Muscle layer of duodenum (tissue), 2 donors: Measurements from ENCODE around the gene IFITM10.

Experiments used
- H3K27ac ChIP-seq: one replicate; pipeline ENCODE4 v1.7.0; 2013; ENCODE audit warnings: mild to moderate bottlenecking, low read length
- H3K27me3 ChIP-seq: one replicate; pipeline ENCODE4 v1.7.0; 2013; ENCODE audit warnings: low read depth, mild to moderate bottlenecking, control low read depth, low read length
- H3K36me3 ChIP-seq, 2 donors: one replicate each; pipeline ENCODE4 v1.7.0; 2013; ENCODE audit warnings: low read length in 2 of 2, control low read depth in 1 of 2, mild to moderate bottlenecking in 1 of 2; ENCODE audit not compliant: insufficient read depth in 2 of 2, control insufficient read depth in 1 of 2
- H3K4me1 ChIP-seq, 2 donors: one replicate each; pipeline ENCODE4 v1.7.0; 2013; ENCODE audit warnings: low read length in 2 of 2, mild to moderate bottlenecking in 2 of 2, control low read depth in 1 of 2, moderate library complexity in 1 of 2; ENCODE audit not compliant: insufficient read depth in 2 of 2, control insufficient read depth in 1 of 2
- H3K4me3 ChIP-seq, 2 donors: one replicate each; pipeline ENCODE4 v1.7.0; 2013; ENCODE audit warnings: low read length in 2 of 2, low read depth in 1 of 2, mild to moderate bottlenecking in 1 of 2
- H3K9me3 ChIP-seq, 2 donors: one replicate each; pipeline ENCODE4 v1.7.0; 2013; ENCODE audit warnings: low read length in 2 of 2, control low read depth in 1 of 2, mild to moderate bottlenecking in 1 of 2; ENCODE audit not compliant: control insufficient read depth in 1 of 2
- donor health status: healthy.

Gene IFITM10

DNA sequence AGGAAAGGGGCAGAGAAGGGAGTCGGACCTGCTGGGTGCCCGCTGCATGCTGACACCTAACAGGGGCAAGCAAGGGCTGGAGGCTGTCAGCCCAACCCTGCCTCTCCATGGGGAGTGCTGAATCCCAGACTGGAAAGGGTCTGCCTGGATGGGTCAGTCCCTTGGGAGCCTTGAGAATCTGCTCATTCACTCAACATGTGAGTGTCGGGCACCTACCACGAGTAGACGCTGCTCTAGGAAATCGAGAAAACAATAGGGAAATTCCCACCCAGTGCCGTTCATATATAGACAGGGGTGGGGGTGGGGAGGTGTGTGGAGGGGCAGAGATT lies 17.7 kb upstream of the IFITM10 start:
- Histone ChIP-seq H3K27ac (no peak overlapping the region), H3K4me1 (peaks cover 0 to 15% of the 10 kb centered on the region in 2 donors)

DNA sequence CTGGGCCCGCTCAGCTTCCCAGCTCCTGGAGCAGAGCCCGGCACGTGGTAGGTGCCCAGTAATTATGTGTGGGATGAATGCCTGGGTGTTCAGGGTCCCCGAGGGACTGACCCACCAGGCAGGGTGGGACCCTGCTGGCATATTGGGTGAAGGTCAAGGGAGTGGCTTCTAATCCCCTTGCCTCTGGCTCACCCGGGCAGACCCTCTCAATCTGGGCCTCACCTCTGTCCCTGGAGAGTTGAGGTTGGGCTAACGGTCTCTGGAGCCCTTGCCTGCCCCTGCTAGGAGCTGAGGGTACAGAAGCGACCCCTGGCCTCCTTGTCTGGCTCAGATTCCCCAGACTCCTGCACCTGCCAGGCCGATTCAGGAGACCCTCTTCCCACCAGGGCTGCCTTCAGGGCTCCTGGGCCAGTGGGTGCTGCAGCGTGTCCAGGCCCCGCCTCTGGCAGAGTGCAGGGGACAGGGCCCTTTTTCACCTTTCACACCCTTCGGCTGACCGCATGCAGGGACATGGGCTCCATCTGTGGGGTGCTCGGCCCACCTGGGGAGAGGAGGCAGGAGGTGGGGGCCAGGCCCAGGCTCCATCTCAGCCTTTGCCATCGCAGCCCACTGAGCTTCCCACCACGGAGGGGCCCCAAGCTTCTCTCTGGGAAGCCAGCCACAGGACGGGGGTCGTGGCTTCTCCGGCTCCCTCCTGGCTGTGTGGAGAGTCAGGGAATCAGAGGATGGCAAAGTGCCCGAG lies 17.2 kb upstream of the IFITM10 start:
- H3K27ac ChIP-seq, result no peak overlapping the region

More for the DNA sequence above, 17.7 kb upstream of the IFITM10 start:
- H3K4me3 ChIP-seq, result no peak overlapping the region
- no peaks in the 10 kb centered on the region for H3K36me3 ChIP-seq
- H3K27me3 ChIP-seq, result no peaks in the 10 kb centered on the region
- no peaks in the 10 kb centered on the region for H3K9me3 ChIP-seq

DNA sequence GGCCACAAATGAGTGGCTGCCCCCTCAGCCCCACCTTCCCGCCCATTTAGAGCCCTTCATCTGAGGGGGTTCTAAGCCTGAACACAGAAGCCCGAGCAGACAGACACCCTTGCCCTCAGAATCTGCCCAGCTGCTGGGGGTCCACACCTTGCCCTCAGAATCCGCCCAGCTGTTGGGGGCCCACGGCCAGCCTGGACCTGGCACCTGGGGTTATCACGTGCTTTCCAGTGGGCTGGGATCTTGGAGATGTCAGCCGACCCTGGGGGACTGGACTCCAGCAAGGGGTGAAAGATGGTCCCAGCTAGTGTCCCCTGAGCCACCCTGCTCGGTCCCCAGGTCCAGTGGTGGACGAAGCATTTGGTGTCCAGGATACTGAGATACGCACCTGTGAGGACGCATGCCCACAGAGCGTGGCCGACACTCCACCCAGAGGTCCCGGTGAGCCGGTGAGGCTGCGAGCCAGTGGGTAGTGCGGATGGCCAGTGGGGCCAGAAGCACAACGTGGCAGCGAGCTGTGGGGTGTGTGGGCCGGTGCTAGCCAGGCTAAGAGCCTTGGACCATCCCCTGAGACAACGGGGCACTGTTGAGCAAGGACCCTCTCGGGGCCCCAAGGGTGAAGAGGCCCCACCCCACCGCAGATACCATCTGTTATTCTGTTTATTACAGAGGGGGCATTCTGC lies 16.5 kb upstream of the IFITM10 start:
- H3K27me3 ChIP-seq, result no peaks in the 10 kb centered on the region
- H3K9me3 ChIP-seq, result no peaks in the 10 kb centered on the region
- H3K27ac ChIP-seq, result no peak overlapping the region
- no peaks in the 10 kb centered on the region for H3K36me3 ChIP-seq
- H3K4me3 ChIP-seq, result no peak overlapping the region
- H3K4me1 ChIP-seq, result peaks cover 4 to 19% of the 10 kb centered on the region in 2 donors

More for the DNA sequence above, 17.2 kb upstream of the IFITM10 start:
- Histone ChIP-seq H3K4me3 (no peak overlapping the region), H3K27me3 (no peaks in the 10 kb centered on the region), H3K4me1 (peaks cover under 1 to 17% of the 10 kb centered on the region in 2 donors), H3K36me3 (no peaks in the 10 kb centered on the region), H3K9me3 (no peaks in the 10 kb centered on the region)

DNA sequence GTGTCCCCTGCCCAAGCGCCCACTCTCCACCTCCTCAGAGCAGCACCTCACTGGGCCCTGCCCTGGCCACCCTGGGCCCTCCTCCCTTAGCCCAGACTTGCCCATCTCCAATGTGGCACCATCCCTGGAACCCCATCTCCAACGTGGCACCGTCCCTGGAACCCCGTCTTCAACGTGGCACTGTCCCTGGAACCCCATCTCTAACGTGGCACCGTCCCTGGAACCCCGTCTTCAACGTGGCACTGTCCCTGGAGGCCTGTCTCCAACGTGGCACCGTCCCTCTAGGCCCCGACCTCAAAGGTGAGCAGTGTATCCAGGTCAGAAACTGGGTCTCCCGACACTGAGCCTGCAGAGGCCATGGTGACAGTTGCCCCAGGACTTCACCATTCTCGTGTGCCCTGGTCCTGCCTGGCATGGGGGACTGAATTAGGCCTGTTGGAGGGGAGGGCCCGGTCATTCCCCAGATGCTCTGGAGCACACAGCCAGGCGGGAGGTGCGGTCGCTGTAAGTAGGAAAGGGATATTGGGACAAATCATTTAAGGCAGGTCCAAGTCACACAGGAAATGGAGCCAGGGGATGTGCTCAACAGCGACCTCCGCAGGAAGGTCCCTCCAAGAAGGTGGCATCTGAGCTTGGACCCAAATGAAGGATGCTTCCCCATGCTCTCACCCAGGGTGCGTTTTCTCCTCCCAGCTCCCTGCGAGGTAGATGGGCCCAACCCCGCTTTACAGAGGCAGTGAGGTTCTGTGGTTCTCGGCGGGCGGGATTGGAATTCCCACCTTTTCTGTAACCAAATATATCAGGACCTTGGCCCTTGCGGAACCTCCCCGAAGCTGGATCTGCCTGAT lies 15.7 kb upstream of the IFITM10 start:
- peaks cover 4 to 27% of the 10 kb centered on the region in 2 donors for H3K4me1 ChIP-seq
- H3K27ac ChIP-seq, result no peak overlapping the region
- H3K36me3 ChIP-seq, result peaks cover 2% of the 10 kb centered on the region in 2 donors
- no peaks in the 10 kb centered on the region for H3K27me3 ChIP-seq
- no peak overlapping the region for H3K4me3 ChIP-seq
- no peaks in the 10 kb centered on the region for H3K9me3 ChIP-seq

DNA sequence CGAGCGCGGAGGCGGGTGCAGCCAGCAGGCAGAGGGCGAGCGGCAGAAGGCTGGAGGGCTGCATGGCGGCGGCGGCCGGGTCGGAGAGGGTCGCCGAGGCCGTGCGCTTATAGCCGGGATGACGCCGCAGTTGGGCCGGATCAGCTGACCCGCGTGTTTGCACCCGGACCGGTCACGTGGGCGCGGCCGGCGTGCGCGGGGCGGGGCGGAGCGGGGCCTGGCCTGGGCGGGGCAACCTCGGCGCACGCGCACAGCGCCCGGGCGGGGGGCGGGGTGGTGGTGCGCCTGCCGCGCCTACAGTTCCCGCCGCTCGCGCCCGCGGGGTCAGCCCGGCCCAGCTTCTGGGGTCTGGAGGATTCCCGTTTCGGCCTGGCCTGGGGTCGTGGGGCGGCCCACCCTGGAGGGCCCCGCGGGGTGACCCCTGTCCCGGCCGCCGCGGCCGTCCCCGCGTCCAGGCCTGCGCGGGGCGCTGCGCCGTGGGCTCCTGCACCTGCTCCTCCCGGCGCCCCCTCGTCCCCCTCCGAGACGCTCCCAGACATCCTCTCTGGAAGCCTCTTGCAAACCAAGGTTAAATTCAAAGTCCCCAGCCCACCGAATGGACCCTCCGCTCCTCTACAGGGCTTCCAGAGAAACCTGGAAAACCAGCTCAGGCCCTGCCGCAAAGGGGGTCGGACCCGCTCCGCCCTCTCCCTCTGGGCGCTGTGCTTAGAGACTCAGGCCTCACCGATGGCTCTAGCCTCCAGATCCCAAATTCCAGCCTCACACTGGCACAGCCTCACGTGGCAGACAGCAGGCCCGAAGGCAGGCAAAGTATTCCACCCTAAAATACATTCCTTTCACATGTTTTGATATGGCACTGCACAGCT lies 13.6 kb upstream of the IFITM10 start, which contains the start of gene CTSD:
Gene CTSD, minus strand, starts transcription at position 132 of the 866 bp plus-strand sequence. Its CDS starts 68 bp downstream, at position 64.
- Histone ChIP-seq H3K27me3 (no peaks in the 10 kb centered on the region), H3K27ac (peak within 1 kb of the TSS; percentile 79), H3K4me3 (peak within 1 kb of the TSS; percentile 72 to 97), H3K36me3 (peaks cover 4 to 21% of the 10 kb centered on the region in 2 donors), H3K4me1 (peaks cover 4 to 44% of the 10 kb centered on the region in 2 donors), H3K9me3 (no peaks in the 10 kb centered on the region)

DNA sequence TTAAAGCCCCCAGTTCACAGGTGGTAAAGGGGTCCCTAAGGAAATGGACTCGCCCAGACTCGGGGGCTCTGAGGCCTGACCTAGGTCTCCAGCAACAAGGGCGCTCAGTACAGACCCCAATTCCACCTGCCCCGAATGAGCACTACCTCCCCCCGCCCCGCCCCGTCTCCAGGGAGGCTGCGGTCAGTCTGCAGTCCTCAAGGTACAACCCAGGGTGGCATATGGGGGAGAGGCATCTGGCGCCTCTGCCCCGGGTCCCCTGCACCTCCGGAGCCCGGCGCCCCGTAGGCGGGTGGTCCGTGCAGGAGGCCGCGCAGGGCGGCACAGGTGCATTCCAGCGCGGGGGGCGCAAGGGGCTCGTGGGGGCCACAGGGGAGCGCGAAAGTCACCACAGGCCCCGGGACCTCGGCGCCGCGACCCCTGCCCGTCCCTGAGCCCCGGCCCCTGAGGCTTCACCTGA lies 13.0 kb upstream of the IFITM10 start:
- H3K9me3 ChIP-seq, result no peaks in the 10 kb centered on the region
- peaks cover 4 to 27% of the 10 kb centered on the region in 2 donors for H3K36me3 ChIP-seq
- H3K27ac ChIP-seq, result peak overlapping the region; percentile 79
- no peaks in the 10 kb centered on the region for H3K27me3 ChIP-seq
- H3K4me3 ChIP-seq, result peak overlapping the region; percentile 72 to 97
- H3K4me1 ChIP-seq, result peaks cover 4 to 49% of the 10 kb centered on the region in 2 donors

DNA sequence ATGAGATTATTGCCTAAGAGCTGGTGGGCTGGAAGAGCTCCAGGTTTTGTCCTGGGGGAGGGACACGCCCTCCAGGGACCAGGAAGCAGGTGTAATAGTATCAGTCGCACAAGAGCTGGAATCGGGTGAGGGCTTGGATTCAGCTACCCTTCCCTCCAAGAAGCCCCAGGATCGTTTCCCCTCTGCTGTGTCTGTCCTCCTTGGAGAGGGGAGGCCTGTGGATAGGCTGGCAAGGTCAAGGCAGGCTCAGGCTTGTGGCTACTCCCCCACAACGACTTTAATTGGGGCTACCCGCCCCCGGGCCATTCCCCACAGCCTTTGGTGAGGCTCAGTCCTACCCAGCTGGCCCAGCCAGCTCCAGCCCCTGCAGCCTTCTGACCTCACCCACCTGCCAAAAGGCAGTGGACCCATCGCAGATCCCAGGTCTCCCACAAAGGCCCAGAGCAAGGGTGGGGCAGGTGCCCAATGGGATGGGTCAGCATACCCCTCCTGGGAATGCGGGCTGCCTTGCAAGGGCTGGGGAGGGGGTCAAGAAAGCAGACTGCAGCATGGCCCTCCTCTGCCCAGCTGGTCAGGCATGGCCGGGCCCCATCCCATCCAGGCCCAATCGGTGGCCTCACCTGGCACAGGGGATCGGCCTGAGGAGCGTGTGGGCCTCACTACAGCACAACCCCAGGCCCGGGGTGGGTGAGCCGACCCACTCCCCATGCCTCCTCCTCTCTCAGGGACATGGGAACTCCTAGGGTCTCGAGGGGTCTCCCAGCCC lies 12.3 kb upstream of the IFITM10 start:
- peak overlapping the region; percentile 79 for H3K27ac ChIP-seq
- H3K36me3 ChIP-seq, result peaks cover 4 to 28% of the 10 kb centered on the region in 2 donors
- peaks cover 4 to 53% of the 10 kb centered on the region in 2 donors for H3K4me1 ChIP-seq
- H3K9me3 ChIP-seq, result no peaks in the 10 kb centered on the region
- H3K27me3 ChIP-seq, result no peaks in the 10 kb centered on the region
- peak overlapping the region; percentile 72 to 97 for H3K4me3 ChIP-seq

DNA sequence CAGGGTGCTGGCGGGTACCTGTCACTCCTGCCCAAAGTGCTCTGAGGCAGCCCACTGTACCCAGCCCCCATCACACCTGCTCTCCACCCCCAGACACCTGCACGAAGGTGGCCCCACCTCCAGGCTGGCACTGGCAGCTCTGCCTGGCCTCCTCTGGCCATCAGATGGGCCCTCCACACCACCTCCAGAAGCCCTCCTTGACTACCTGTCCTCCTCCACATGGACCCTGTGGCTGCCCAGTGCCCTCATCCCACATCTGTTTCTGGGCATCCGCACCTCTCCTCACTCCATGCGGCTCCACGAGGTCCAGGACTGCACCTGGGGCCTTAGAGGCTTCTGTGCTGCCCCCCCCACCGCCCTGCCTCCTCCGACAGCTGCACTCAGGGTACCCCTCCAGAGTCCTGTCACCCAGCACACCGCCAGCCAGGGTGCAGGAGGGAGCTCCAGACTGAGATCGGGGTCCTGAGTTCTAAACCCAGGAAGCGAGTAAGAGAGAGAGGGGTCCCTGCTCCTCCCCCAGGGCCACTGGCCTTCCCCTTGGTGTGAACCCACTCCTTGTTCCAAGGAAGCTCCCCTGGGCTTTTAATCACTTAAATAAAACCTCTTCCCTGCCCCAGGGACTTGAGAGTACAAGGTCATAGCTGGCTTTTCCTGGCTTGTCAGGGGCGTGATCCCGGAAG lies 11.6 kb upstream of the IFITM10 start:
- peaks cover 8 to 35% of the 10 kb centered on the region in 2 donors for H3K36me3 ChIP-seq
- H3K27me3 ChIP-seq, result no peaks in the 10 kb centered on the region
- peaks cover 4 to 56% of the 10 kb centered on the region in 2 donors for H3K4me1 ChIP-seq
- no peaks in the 10 kb centered on the region for H3K9me3 ChIP-seq
- peak overlapping the region; percentile 79 for H3K27ac ChIP-seq
- peak overlapping the region; percentile 72 to 97 for H3K4me3 ChIP-seq

DNA sequence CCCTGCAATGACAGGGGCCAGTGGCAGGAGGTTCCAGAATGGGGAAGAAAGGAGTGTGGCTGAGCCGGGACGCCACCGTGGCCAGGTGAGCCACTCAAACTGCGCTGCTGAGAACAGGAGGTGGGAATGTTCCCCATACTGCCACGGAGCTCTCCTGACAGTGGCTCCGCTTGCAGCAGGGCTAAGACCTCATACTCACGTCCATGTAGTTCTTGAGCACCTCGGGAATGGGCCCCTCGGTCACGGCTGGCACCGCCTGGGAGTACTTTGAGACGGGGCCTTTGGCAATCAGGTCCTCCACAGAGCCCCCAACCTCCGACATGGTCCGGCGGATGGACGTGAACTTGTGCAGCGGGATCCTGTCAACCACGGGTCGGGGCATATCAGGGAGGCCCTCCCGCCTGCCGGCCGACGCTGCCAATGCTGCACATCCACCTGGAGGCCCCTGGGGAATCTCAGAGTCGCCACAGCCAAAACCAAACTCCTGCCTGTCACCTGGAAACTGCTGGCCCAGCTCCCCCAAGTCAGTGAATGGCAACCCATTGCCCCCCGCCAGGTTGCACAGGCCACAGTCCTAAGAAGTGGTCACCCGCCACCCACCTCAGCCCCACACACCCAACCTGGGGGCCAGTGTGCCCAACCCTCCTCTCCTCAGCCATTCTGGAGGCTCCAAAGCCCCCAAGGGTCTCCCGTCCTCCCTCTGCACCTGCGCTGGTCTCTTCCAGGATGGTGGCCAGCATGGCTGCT lies 10.9 kb upstream of the IFITM10 start:
- H3K9me3 ChIP-seq, result no peaks in the 10 kb centered on the region
- peak overlapping the region; percentile 79 for H3K27ac ChIP-seq
- H3K4me3 ChIP-seq, result peak overlapping the region in 1 of 2 donors; percentile 97
- no peaks in the 10 kb centered on the region for H3K27me3 ChIP-seq
- peaks cover 4 to 58% of the 10 kb centered on the region in 2 donors for H3K4me1 ChIP-seq
- H3K36me3 ChIP-seq, result peaks cover 11 to 42% of the 10 kb centered on the region in 2 donors
